ENCODE results near the gene PLXNA3.

PLXNA3 gene

DNA sequence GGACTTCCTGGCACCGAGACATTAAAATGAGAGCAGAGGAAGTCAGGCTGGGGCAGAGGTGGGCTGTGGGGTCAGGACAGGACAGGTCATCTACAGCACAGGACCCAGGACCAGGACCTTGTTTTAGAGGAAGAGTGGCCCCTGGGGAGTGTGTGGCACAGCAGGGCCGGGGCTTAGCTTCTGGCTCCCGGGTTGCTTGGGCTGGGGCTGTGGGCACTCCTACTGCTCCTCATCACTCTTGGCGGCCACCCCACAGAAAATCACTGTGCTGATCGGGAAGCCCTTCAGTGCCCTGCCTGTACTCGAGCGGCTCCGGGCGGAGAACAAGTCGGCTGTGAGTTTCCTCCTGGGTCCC, 37.7 kb upstream of the PLXNA3 start:
- H3K9ac ChIP-seq (ENCODE audit: low read length in 5 of 5), result no peak overlapping the region
- peaks cover 0 to 5% (median 0%) of the 10 kb centered on the region in 5 donors for H3K4me1 ChIP-seq (ENCODE audit: control insufficient read depth in 5 of 5, insufficient read depth in 5 of 5, low read length in 5 of 5)
- H3K4me3 ChIP-seq (ENCODE audit: low read depth in 1 of 5, low read length in 5 of 5), result no peak overlapping the region
- peaks cover 0 to 22% (median 11%) of the 10 kb centered on the region in 5 donors for H3K36me3 ChIP-seq (ENCODE audit: control insufficient read depth in 5 of 5, insufficient read depth in 5 of 5, low read length in 5 of 5)
- no peaks in the 10 kb centered on the region for H3K9me3 ChIP-seq (ENCODE audit: control insufficient read depth in 5 of 5, low read length in 5 of 5)
- H3K27me3 ChIP-seq (ENCODE audit: control insufficient read depth in 5 of 5, insufficient read depth in 4 of 5, low read length in 5 of 5), result peaks cover 0 to 8% (median 2%) of the 10 kb centered on the region in 5 donors
- H3K27ac ChIP-seq (ENCODE audit: low read depth, low read length), result no peak overlapping the region

DNA sequence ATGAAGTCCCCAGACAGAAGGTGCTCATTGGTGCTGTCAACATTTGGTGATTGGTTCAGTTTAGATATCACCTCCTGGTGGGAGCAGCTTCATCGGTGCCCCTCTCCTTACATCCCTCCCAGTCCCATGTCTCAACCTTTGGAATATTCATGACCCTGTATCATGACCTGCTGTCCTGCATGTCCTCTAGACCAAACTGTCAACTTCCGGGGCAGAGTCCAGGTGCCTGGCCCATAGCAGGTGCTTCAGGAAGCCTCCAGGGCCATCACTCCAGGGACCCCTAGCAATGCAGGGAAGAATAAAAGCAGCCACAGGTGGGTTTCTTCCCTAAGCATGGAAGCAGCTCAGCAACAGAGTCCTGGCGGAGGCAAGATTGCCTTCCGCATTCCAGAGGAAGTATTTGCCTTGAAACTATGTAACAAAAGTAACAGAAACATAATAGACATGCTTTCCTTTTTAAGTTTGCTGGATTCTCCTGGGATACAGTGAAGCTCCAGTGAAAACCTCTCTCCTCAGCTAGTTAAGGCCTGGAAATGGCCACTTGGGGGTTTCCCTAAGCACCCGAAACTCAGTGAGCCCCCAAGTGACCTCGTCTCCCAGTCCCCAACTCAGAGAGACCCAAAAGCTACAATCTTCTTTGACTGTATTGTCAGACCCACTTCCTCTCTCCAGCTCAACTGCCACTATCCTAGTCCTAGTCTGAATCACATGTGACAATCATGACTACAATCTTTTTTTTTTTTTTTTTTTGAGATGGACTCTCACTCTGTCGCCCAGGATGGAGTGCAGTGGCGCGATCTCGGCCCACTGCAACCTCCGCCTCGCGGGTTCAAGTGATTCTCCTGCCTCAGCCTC, 30.9 kb upstream of the PLXNA3 start:
- peaks cover 6 to 38% (median 26%) of the 10 kb centered on the region in 5 donors for H3K4me1 ChIP-seq (ENCODE audit: control insufficient read depth in 5 of 5, insufficient read depth in 5 of 5, low read length in 5 of 5)
- peaks cover 0 to 7% (median 4%) of the 10 kb centered on the region in 5 donors for H3K36me3 ChIP-seq (ENCODE audit: control insufficient read depth in 5 of 5, insufficient read depth in 5 of 5, low read length in 5 of 5)
- H3K9ac ChIP-seq (ENCODE audit: low read length in 5 of 5), result peak overlapping the region in 1 of 5 donors; percentile 39
- peaks cover 0 to 5% (median 0%) of the 10 kb centered on the region in 5 donors for H3K27me3 ChIP-seq (ENCODE audit: control insufficient read depth in 5 of 5, insufficient read depth in 4 of 5, low read length in 5 of 5)
- no peak overlapping the region for H3K27ac ChIP-seq (ENCODE audit: low read depth, low read length)
- peak overlapping the region in 1 of 5 donors; percentile 20 for H3K4me3 ChIP-seq (ENCODE audit: low read depth in 1 of 5, low read length in 5 of 5)
- H3K9me3 ChIP-seq (ENCODE audit: control insufficient read depth in 5 of 5, low read length in 5 of 5), result no peaks in the 10 kb centered on the region

DNA sequence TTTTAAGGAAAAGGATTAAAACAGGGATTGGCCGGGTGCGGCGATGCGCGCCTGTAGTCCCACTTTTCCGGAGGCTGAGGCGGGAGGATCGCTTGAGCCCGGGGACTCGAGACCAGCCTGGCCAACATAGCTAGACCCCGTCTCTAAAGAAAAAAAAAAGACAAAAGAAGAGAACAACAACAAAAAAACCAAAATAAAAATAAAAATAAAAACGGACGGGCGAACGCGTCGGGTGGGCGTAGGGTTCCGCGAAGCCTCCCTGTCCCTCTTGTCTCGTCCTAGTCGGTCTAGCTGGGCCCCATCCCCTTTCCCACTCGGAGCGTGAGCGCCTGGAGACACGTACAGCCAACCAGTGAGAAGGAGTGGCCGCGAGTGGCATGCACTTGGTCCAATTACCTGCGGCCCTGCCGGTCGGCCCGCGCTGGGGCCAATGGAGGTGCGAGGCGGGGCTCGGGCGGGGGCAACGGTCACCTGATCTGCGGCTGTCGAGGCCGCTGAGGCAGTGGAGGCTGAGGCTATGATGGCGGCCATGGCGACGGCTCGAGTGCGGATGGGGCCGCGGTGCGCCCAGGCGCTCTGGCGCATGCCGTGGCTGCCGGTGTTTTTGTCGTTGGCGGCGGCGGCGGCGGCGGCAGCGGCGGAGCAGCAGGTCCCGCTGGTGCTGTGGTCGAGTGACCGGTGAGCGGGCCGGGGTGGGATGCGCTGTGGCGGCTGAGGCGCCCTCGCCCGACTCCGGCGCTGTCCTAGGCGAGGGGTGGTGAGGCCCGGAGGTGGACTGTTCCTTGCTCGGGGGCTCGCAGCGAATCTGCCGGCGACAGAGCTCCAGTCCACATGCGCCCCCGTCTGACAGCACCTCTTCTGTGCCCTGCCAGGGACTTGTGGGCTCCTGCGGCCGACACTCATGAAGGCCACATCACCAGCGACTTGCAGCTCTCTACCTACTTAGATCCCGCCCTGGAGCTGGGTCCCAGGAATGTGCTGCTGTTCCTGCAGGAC, 29.6 kb upstream of the PLXNA3 start, which contains the start of gene ATP6AP1:
ATP6AP1 (plus strand) TSS at position 502 of the 996 bp plus-strand sequence; CDS start at position 518, 16 bp downstream.
- H3K9ac ChIP-seq (ENCODE audit: low read length in 5 of 5), result peak within 1 kb of the TSS in 4 of 5 donors; percentile 25 to 74 (median 51)
- peaks cover 0 to 19% (median 17%) of the 10 kb centered on the region in 5 donors for H3K36me3 ChIP-seq (ENCODE audit: control insufficient read depth in 5 of 5, insufficient read depth in 5 of 5, low read length in 5 of 5)
- peaks cover 6 to 38% (median 26%) of the 10 kb centered on the region in 5 donors for H3K4me1 ChIP-seq (ENCODE audit: control insufficient read depth in 5 of 5, insufficient read depth in 5 of 5, low read length in 5 of 5)
- no peaks in the 10 kb centered on the region for H3K9me3 ChIP-seq (ENCODE audit: control insufficient read depth in 5 of 5, low read length in 5 of 5)
- H3K27ac ChIP-seq (ENCODE audit: low read depth, low read length), result peak within 1 kb of the TSS; percentile 62
- H3K4me3 ChIP-seq (ENCODE audit: low read depth in 1 of 5, low read length in 5 of 5), result peak within 1 kb of the TSS; percentile 69 to 77 (median 74)
- H3K27me3 ChIP-seq (ENCODE audit: control insufficient read depth in 5 of 5, insufficient read depth in 4 of 5, low read length in 5 of 5), result peaks cover 0 to 13% (median 2%) of the 10 kb centered on the region in 5 donors

DNA sequence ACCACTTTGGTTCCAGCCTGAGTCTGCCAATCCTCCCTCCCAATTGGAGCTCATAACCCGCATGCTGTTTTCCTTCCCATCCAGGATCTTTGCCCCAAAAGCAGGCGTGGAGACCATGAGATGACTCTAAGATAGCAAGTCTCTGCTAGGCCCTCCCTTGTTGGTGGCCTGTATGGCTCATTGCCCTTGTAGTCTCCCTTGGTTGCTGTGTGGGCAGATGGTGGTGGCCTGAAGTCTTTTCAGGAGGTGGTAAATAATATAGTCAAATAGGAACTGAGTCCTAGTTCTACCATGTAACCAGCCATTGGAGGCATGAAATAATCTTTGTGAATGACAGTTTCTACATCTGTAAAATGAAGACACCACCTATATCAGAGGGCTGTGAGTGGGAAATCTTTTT, 28.4 kb upstream of the PLXNA3 start:
- peak overlapping the region; percentile 41 for H3K27ac ChIP-seq (ENCODE audit: low read depth, low read length)

DNA sequence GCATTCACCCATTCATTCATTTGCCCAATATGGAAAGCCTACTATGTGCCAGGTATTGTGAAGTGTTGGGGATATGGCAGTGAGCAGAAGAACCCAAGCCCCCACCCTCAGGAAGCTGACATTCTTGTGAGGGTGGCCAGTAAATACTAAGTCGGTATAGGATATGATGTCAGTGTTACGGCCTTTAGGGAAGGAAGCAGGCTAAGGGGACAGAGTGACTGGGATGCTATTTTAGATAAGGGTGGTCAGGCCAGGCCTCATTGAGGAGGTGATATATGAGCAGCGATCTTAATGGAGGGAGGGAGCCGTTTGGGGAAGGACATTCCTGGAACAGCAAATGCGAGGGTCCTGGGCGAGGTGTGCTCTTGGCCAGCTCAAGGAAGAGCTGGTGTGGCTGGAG, 27.6 kb upstream of the PLXNA3 start:
- Histone ChIP-seq H3K9me3 (ENCODE audit: control insufficient read depth in 5 of 5, low read length in 5 of 5) (no peaks in the 10 kb centered on the region), H3K4me3 (ENCODE audit: low read depth in 1 of 5, low read length in 5 of 5) (peak overlapping the region in 1 of 5 donors; percentile 0), H3K36me3 (ENCODE audit: control insufficient read depth in 5 of 5, insufficient read depth in 5 of 5, low read length in 5 of 5) (peaks cover 0 to 39% (median 31%) of the 10 kb centered on the region in 5 donors), H3K4me1 (ENCODE audit: control insufficient read depth in 5 of 5, insufficient read depth in 5 of 5, low read length in 5 of 5) (peaks cover 6 to 38% (median 26%) of the 10 kb centered on the region in 5 donors), H3K9ac (ENCODE audit: low read length in 5 of 5) (no peak overlapping the region), H3K27ac (ENCODE audit: low read depth, low read length) (no peak overlapping the region), H3K27me3 (ENCODE audit: control insufficient read depth in 5 of 5, insufficient read depth in 4 of 5, low read length in 5 of 5) (peaks cover 0 to 19% (median 7%) of the 10 kb centered on the region in 5 donors)

More for the DNA sequence above, 28.4 kb upstream of the PLXNA3 start:
- Histone ChIP-seq H3K9ac (ENCODE audit: low read length in 5 of 5) (peak overlapping the region in 1 of 5 donors; percentile 34), H3K4me1 (ENCODE audit: control insufficient read depth in 5 of 5, insufficient read depth in 5 of 5, low read length in 5 of 5) (peaks cover 6 to 38% (median 26%) of the 10 kb centered on the region in 5 donors), H3K4me3 (ENCODE audit: low read depth in 1 of 5, low read length in 5 of 5) (peak overlapping the region; percentile 10 to 77 (median 72)), H3K9me3 (ENCODE audit: control insufficient read depth in 5 of 5, low read length in 5 of 5) (no peaks in the 10 kb centered on the region), H3K27me3 (ENCODE audit: control insufficient read depth in 5 of 5, insufficient read depth in 4 of 5, low read length in 5 of 5) (peaks cover 0 to 19% (median 4%) of the 10 kb centered on the region in 5 donors), H3K36me3 (ENCODE audit: control insufficient read depth in 5 of 5, insufficient read depth in 5 of 5, low read length in 5 of 5) (peaks cover 0 to 31% (median 23%) of the 10 kb centered on the region in 5 donors)

DNA sequence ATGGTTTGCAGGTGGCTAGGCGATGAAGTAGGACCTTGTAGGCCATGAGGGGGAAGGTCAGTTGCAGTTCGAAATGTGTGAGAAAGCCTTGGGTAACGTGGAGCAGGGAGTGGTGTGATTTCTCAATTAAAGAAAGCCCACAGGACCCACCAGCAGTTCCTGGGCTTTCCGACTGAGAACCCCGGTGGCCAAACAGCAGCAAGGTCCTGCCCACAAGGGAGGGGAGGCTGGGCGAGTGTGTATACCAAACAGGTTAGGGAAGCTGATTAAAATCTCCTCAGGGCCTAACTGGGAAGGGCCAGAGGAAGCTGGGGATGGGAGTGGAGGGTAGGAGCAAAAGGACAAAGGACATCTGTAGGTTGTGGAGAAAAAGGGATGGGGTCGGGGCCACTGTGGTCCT, 27.2 kb upstream of the PLXNA3 start:
- H3K36me3 ChIP-seq (ENCODE audit: control insufficient read depth in 5 of 5, insufficient read depth in 5 of 5, low read length in 5 of 5), result peaks cover 0 to 43% (median 35%) of the 10 kb centered on the region in 5 donors
- no peak overlapping the region for H3K9ac ChIP-seq (ENCODE audit: low read length in 5 of 5)

DNA sequence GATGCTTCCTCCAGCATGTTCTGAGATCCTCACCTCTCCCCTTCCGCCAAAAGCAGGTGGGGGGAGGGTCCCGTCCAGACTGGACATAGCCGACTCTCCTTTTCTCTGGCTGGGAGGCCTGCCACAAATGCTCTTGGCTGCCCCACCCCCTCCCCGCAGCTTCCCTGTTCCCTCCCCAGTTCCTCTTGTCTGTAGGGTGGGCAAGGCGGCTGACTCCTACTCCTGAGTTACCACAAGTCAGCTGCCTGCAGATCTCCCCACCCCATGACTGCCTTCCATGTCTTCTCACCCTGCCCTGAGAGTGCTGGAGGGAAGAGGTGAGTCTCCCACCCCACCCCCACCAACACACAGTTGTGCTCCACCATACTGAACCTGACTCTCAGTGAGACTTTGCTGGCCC, 26.7 kb upstream of the PLXNA3 start:
- H3K4me3 ChIP-seq (ENCODE audit: low read depth in 1 of 5, low read length in 5 of 5), result no peak overlapping the region
- H3K9me3 ChIP-seq (ENCODE audit: control insufficient read depth in 5 of 5, low read length in 5 of 5), result peaks cover 0 to 2% (median 0%) of the 10 kb centered on the region in 5 donors
- H3K27me3 ChIP-seq (ENCODE audit: control insufficient read depth in 5 of 5, insufficient read depth in 4 of 5, low read length in 5 of 5), result peaks cover 0 to 19% (median 7%) of the 10 kb centered on the region in 5 donors
- H3K9ac ChIP-seq (ENCODE audit: low read length in 5 of 5), result no peak overlapping the region
- H3K4me1 ChIP-seq (ENCODE audit: control insufficient read depth in 5 of 5, insufficient read depth in 5 of 5, low read length in 5 of 5), result peaks cover 6 to 41% (median 28%) of the 10 kb centered on the region in 5 donors
- no peak overlapping the region for H3K27ac ChIP-seq (ENCODE audit: low read depth, low read length)
- peaks cover 0 to 44% (median 35%) of the 10 kb centered on the region in 5 donors for H3K36me3 ChIP-seq (ENCODE audit: control insufficient read depth in 5 of 5, insufficient read depth in 5 of 5, low read length in 5 of 5)

More for the DNA sequence above, 27.2 kb upstream of the PLXNA3 start:
- Histone ChIP-seq H3K27me3 (ENCODE audit: control insufficient read depth in 5 of 5, insufficient read depth in 4 of 5, low read length in 5 of 5) (peaks cover 0 to 19% (median 7%) of the 10 kb centered on the region in 5 donors), H3K27ac (ENCODE audit: low read depth, low read length) (no peak overlapping the region), H3K9me3 (ENCODE audit: control insufficient read depth in 5 of 5, low read length in 5 of 5) (peaks cover 0 to 2% (median 0%) of the 10 kb centered on the region in 5 donors), H3K4me3 (ENCODE audit: low read depth in 1 of 5, low read length in 5 of 5) (peak overlapping the region in 1 of 5 donors; percentile 0), H3K4me1 (ENCODE audit: control insufficient read depth in 5 of 5, insufficient read depth in 5 of 5, low read length in 5 of 5) (peaks cover 6 to 38% (median 26%) of the 10 kb centered on the region in 5 donors)

DNA sequence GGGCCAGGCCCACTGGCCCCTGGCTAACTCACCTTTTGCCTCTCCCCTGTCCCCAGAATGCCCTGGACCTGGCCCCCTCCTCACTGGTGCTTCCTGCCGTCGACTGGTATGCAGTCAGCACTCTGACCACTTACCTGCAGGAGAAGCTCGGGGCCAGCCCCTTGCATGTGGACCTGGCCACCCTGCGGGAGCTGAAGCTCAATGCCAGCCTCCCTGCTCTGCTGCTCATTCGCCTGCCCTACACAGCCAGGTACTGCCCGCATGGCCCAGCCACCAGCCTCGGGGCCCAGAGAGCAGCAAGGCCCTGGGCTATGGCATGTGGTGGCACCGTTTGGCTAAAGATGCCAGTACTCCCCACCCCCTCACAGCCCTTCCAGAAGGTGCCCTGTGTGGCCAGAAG, 25.9 kb upstream of the PLXNA3 start:
- Histone ChIP-seq H3K27me3 (ENCODE audit: control insufficient read depth in 5 of 5, insufficient read depth in 4 of 5, low read length in 5 of 5) (peaks cover 0 to 19% (median 7%) of the 10 kb centered on the region in 5 donors), H3K9me3 (ENCODE audit: control insufficient read depth in 5 of 5, low read length in 5 of 5) (peaks cover 0 to 2% (median 0%) of the 10 kb centered on the region in 5 donors), H3K27ac (ENCODE audit: low read depth, low read length) (no peak overlapping the region), H3K9ac (ENCODE audit: low read length in 5 of 5) (no peak overlapping the region), H3K4me1 (ENCODE audit: control insufficient read depth in 5 of 5, insufficient read depth in 5 of 5, low read length in 5 of 5) (peaks cover 6 to 38% (median 24%) of the 10 kb centered on the region in 5 donors), H3K4me3 (ENCODE audit: low read depth in 1 of 5, low read length in 5 of 5) (no peak overlapping the region), H3K36me3 (ENCODE audit: control insufficient read depth in 5 of 5, insufficient read depth in 5 of 5, low read length in 5 of 5) (peaks cover 0 to 44% (median 35%) of the 10 kb centered on the region in 5 donors)

DNA sequence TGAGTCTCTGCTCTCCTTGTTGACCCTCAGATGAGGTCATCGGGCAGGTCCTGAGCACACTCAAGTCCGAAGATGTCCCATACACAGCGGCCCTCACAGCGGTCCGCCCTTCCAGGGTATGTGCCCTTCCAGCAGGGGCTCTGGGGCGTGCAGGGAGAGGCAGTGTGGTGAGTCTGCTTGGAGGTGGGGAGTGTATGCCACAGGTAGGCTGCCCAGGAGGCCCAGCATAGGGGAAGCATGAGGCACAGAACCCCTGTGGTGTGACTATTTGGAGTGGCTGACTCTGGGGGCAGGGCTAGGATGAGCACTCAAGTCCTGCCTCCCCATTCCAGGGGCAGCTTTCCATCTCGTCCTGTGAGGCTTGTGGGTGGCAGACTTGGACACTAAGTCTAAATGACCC, 24.5 kb upstream of the PLXNA3 start:
- Histone ChIP-seq H3K27ac (ENCODE audit: low read depth, low read length) (no peak overlapping the region), H3K9ac (ENCODE audit: low read length in 5 of 5) (no peak overlapping the region), H3K27me3 (ENCODE audit: control insufficient read depth in 5 of 5, insufficient read depth in 4 of 5, low read length in 5 of 5) (peaks cover 0 to 19% (median 8%) of the 10 kb centered on the region in 5 donors), H3K4me3 (ENCODE audit: low read depth in 1 of 5, low read length in 5 of 5) (no peak overlapping the region), H3K9me3 (ENCODE audit: control insufficient read depth in 5 of 5, low read length in 5 of 5) (peaks cover 0 to 2% (median 0%) of the 10 kb centered on the region in 5 donors), H3K4me1 (ENCODE audit: control insufficient read depth in 5 of 5, insufficient read depth in 5 of 5, low read length in 5 of 5) (peaks cover 7 to 45% (median 34%) of the 10 kb centered on the region in 5 donors), H3K36me3 (ENCODE audit: control insufficient read depth in 5 of 5, insufficient read depth in 5 of 5, low read length in 5 of 5) (peaks cover 0 to 44% (median 35%) of the 10 kb centered on the region in 5 donors)

Measured in subcutaneous abdominal adipose tissue (tissue), 5 donors.